Measurements from ENCODE around the gene CDKL2.
"Not testable (repeated sequence)": the region's sequence is repeated elsewhere in the genome, so short reads cannot be mapped to it uniquely, and the experiment has no call there.

CDKL2 gene

GRCh38 chr4:75552452-75552851 is 77.9 kb downstream of the CDKL2 start:
- no peak for DNase-seq (ENCODE audit: low spot score)

GRCh38 chr4:75549019-75549418 is 81.3 kb downstream of the CDKL2 start:
- DNase-seq (ENCODE audit: low spot score), result no peak

GRCh38 chr4:75547647-75548387 is 82.5 kb downstream of the CDKL2 start:
- peak; percentile 11 for DNase-seq (ENCODE audit: low spot score)

GRCh38 chr4:75545526-75545925 is 84.8 kb downstream of the CDKL2 start:
- no peak for DNase-seq (ENCODE audit: low spot score)

GRCh38 chr4:75544870-75545269 is 85.5 kb downstream of the CDKL2 start:
- DNase-seq (ENCODE audit: low spot score), result no peak

- not testable (repeated sequence) for DNase-seq (ENCODE audit: low spot score)
These were observed 86.1 kb downstream of the CDKL2 start for GRCh38 chr4:75544220-75544619.

- DNase-seq (ENCODE audit: low spot score), result no peak
These were observed 87.5 kb downstream of the CDKL2 start for GRCh38 chr4:75542824-75543223.

- not testable (repeated sequence) for DNase-seq (ENCODE audit: low spot score)
These were observed 93.0 kb downstream of the CDKL2 start for GRCh38 chr4:75537308-75537707.

- not testable (repeated sequence) for DNase-seq (ENCODE audit: low spot score)
These were observed 96.4 kb downstream of the CDKL2 start for GRCh38 chr4:75533926-75534325.

GRCh38 chr4:75533339-75533887 is 96.9 kb downstream of the CDKL2 start:
- not testable (repeated sequence) for DNase-seq (ENCODE audit: low spot score)

- not testable (repeated sequence) for DNase-seq (ENCODE audit: low spot score)
These were observed 98.7 kb downstream of the CDKL2 start for GRCh38 chr4:75531536-75532143.

GRCh38 chr4:75530556-75531322 is 99.6 kb downstream of the CDKL2 start:
- DNase-seq (ENCODE audit: low spot score), result no peak

Measured in globus pallidus (tissue), 1 donor.